Suprapubic skin (tissue), 4 donors: ENCODE data around the gene CEMIP2. TPM values are rescaled to one million over a fixed set of nuclear protein-coding genes. Genes with fewer than 3 reads are reported as not detected.
A peak's percentile ranks its signal among the peaks of the same experiment; 100 is the strongest.

Experiments used
- DNase-seq, 2 donors: peaks; one replicate each; pipeline ENCODE4 v3.0.0-alpha.2; 2019; ENCODE audit warnings: low spot score in 2 of 2
- H3K27ac ChIP-seq: fragments of 200-600 bp; sonication (generic); one replicate; pipeline ENCODE4 v1.5.1; 2019
- H3K27me3 ChIP-seq: fragments of 200-600 bp; sonication (generic); one replicate; pipeline ENCODE4 v1.5.1; 2019
- H3K36me3 ChIP-seq: fragments of 200-600 bp; sonication (generic); one replicate; pipeline ENCODE4 v1.5.1; 2019
- H3K4me1 ChIP-seq: fragments of 200-600 bp; sonication (generic); one replicate; pipeline ENCODE4 v1.5.1; 2019
- H3K4me3 ChIP-seq: fragments of 200-600 bp; sonication (generic); one replicate; pipeline ENCODE4 v1.5.1; 2019; ENCODE audit warnings: mild to moderate bottlenecking
- H3K9me3 ChIP-seq: fragments of 200-600 bp; sonication (generic); one replicate; pipeline ENCODE4 v1.5.1; 2019
- CTCF ChIP-seq, 2 donors: fragments of 200-600 bp in 1 of 2; fragments of 450-650 bp in 1 of 2; sonication (generic) in 1 of 2; IDR thresholded peaks; one replicate each; pipeline ENCODE4 v1.5.1; 2016 to 2019; ENCODE audit warnings: antibody characterized with exemption in 2 of 2, mild to moderate bottlenecking in 1 of 2, moderate library complexity in 1 of 2
- EP300 ChIP-seq: sonication (generic); formaldehyde crosslinking; IDR thresholded peaks from one replicate; pipeline ENCODE4 v1.6.1; 2017; ENCODE audit warnings: antibody characterized with exemption
- POLR2A ChIP-seq, 2 donors: fragments of 450-650 bp; IDR thresholded peaks; one replicate each; pipeline ENCODE4 v1.6.1; 2017; ENCODE audit warnings: antibody characterized with exemption in 2 of 2, mild to moderate bottlenecking in 2 of 2, moderate library complexity in 2 of 2
- POLR2AphosphoS5 ChIP-seq, 3 donors: sonication (generic); formaldehyde crosslinking; IDR thresholded peaks; one replicate each; pipeline ENCODE4 v1.6.1; 2017; ENCODE audit warnings: antibody characterized with exemption in 3 of 3
- WGBS: methylation state at CpG from one replicate; pipeline ENCODE4 v1.1.5; 2018; 5-methylcytosine and 5-hydroxymethylcytosine counted together
- total RNA-seq, 4 donors: library from RNA; depleted of rRNA; stranded (reverse); fragments of >200 nt; gene quantifications; one replicate each; pipeline ENCODE4 v1.1.0, GENCODE V29; 2016

The CEMIP2 gene
- total RNA-seq, 4 donors from 2014 or later, result 48.9 to 76.2 (median 66.1) TPM

GRCh38 chr9:71716138-71716909 is 52.0 kb downstream of the CEMIP2 start:
- WGBS, result 93% methylated on average over 2 of the region's 2 CpGs
- no peaks in the 10 kb centered on the region for H3K27me3 ChIP-seq

DNA sequence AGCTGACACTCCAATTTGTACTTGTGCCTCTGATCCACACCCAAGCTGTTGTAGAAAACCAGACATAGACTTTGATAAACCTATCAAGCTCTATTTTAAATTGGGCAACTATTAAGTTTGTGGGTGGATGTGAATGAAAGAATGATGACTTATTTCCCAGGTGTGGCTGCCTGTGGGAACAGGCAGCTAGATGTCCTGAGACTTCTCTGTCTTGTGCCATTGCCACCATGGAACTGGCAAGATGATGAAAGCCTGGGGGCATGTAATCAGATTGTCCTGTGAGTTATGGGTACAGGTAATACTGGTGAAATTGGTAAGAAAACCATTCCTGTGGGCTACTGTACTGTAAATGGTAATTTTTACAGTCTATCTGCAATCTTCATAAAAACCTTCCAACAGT is 57.5 kb downstream of the CEMIP2 start:
- Histone ChIP-seq H3K36me3 (peaks cover 60% of the 10 kb centered on the region), H3K9me3 (no peaks in the 10 kb centered on the region)

More at GRCh38 chr9:71716138-71716909, 52.0 kb downstream of the CEMIP2 start:
- H3K9me3 ChIP-seq, result no peaks in the 10 kb centered on the region
- H3K36me3 ChIP-seq, result peaks cover 28% of the 10 kb centered on the region
- no peak overlapping the region for H3K4me3 ChIP-seq
- peaks cover 8% of the 10 kb centered on the region for H3K4me1 ChIP-seq
- H3K27ac ChIP-seq, result no peak overlapping the region
- TF ChIP-seq POLR2A (IDR thresholded peaks at IDR 0.05) (no peak), CTCF (IDR thresholded peaks at IDR 0.05) (peak in 1 of 2 donors; percentile 31)
- no peak for DNase-seq

GRCh38 chr9:71710201-71710600 is 58.1 kb downstream of the CEMIP2 start:
- Histone ChIP-seq H3K27me3 (no peaks in the 10 kb centered on the region), H3K4me1 (peaks cover 4% of the 10 kb centered on the region), H3K27ac (peak overlapping the region; percentile 72), H3K4me3 (no peak overlapping the region), H3K9me3 (no peaks in the 10 kb centered on the region), H3K36me3 (peaks cover 60% of the 10 kb centered on the region)
- no peak for TF ChIP-seq EP300
- no peak for TF ChIP-seq POLR2AphosphoS5 (IDR thresholded peaks at IDR 0.05)
- no peak for TF ChIP-seq POLR2A (IDR thresholded peaks at IDR 0.05)
- no peak for TF ChIP-seq CTCF (IDR thresholded peaks at IDR 0.05)
- DNase-seq, result no peak
- WGBS, result 66% methylated on average over 5 of the region's 5 CpGs

More for the DNA sequence above, 57.5 kb downstream of the CEMIP2 start:
- DNase-seq, result no peak
- peaks cover 4% of the 10 kb centered on the region for H3K4me1 ChIP-seq
- TF ChIP-seq POLR2AphosphoS5 (IDR thresholded peaks at IDR 0.05) (no peak), POLR2A (IDR thresholded peaks at IDR 0.05) (no peak), EP300 (no peak), CTCF (IDR thresholded peaks at IDR 0.05) (no peak)
- H3K27me3 ChIP-seq, result no peaks in the 10 kb centered on the region
- H3K4me3 ChIP-seq, result no peak overlapping the region
- H3K27ac ChIP-seq, result no peak overlapping the region

GRCh38 chr9:71709384-71709783 is 58.9 kb downstream of the CEMIP2 start:
- TF ChIP-seq POLR2A (IDR thresholded peaks at IDR 0.05) (no peak), CTCF (IDR thresholded peaks at IDR 0.05) (no peak), POLR2AphosphoS5 (IDR thresholded peaks at IDR 0.05) (no peak), EP300 (no peak)
- Histone ChIP-seq H3K9me3 (no peaks in the 10 kb centered on the region), H3K27me3 (no peaks in the 10 kb centered on the region), H3K36me3 (peaks cover 60% of the 10 kb centered on the region), H3K4me3 (no peak overlapping the region), H3K27ac (no peak overlapping the region), H3K4me1 (peaks cover 4% of the 10 kb centered on the region)
- 89% methylated on average over 1 of the region's 1 CpG for WGBS
- no peak for DNase-seq

- no peak overlapping the region for H3K27ac ChIP-seq
- H3K36me3 ChIP-seq, result peaks cover 42% of the 10 kb centered on the region
- WGBS, result 66% methylated on average over 1 of the region's 1 CpG
- DNase-seq, result no peak
- H3K4me3 ChIP-seq, result no peak overlapping the region
- peaks cover 17% of the 10 kb centered on the region for H3K4me1 ChIP-seq
- no peaks in the 10 kb centered on the region for H3K27me3 ChIP-seq
- TF ChIP-seq POLR2A (IDR thresholded peaks at IDR 0.05) (no peak), POLR2AphosphoS5 (IDR thresholded peaks at IDR 0.05) (no peak), CTCF (IDR thresholded peaks at IDR 0.05) (no peak), EP300 (no peak)
- no peaks in the 10 kb centered on the region for H3K9me3 ChIP-seq
Observed at GRCh38 chr9:71706176-71706575, 62.1 kb downstream of the CEMIP2 start.
